ENCODE results near the gene OTOGL.
"Not testable (repeated sequence)": the region's sequence is repeated elsewhere in the genome, so short reads cannot be mapped to it uniquely, and the experiment has no call there.

Gene OTOGL

GRCh38 chr12:80226576-80226975 lies 127.2 kb downstream of the OTOGL start:
- Histone ChIP-seq H3K9me3 (replicated peaks; ENCODE audit: insufficient read depth, low read length) (no peaks in the 10 kb centered on the region), H3K4me2 (ENCODE audit: low read depth, low read length) (no peak overlapping the region), H3K9ac (ENCODE audit: low read length) (no peak overlapping the region), H3K27me3 (replicated peaks; ENCODE audit: insufficient read depth, low read length) (no peaks in the 10 kb centered on the region), H3K4me1 (ENCODE audit: low read length) (peaks cover 28% of the 10 kb centered on the region), H3F3A (ENCODE audit: insufficient read depth, low read length) (no peaks in the 10 kb centered on the region), H3K36me3 (replicated peaks; ENCODE audit: insufficient read depth, low read length) (no peaks in the 10 kb centered on the region), H3K79me2 (ENCODE audit: low read length) (no peaks in the 10 kb centered on the region), H4K20me1 (ENCODE audit: insufficient read depth, low read length) (no peaks in the 10 kb centered on the region), H2AFZ (ENCODE audit: low read length) (no peak overlapping the region), H3K4me3 (ENCODE audit: low read length) (no peak overlapping the region), H3K27ac (ENCODE audit: low read length) (no peak overlapping the region), H3K9me2 (replicated peaks; ENCODE audit: insufficient read depth, low read length) (no peaks in the 10 kb centered on the region)
- no peak for DNase-seq
- TF ChIP-seq EZH2phosphoT487 (IDR thresholded peaks at IDR 0.05; ENCODE audit: low read length) (no peak), EZH2 (optimal IDR thresholded peaks at IDR 0.05; ENCODE audit: low read depth, low read length) (no peak), CTCF (IDR thresholded peaks at IDR 0.05; ENCODE audit: low read length) (no peak)

GRCh38 chr12:80227904-80228303 lies 128.6 kb downstream of the OTOGL start:
- DNase-seq; H3K36me3 ChIP-seq (replicated peaks; ENCODE audit: insufficient read depth, low read length); H3K9me3 ChIP-seq (replicated peaks; ENCODE audit: insufficient read depth, low read length); H3F3A ChIP-seq (ENCODE audit: insufficient read depth, low read length); H3K79me2 ChIP-seq (ENCODE audit: low read length); H4K20me1 ChIP-seq (ENCODE audit: insufficient read depth, low read length); H3K27ac ChIP-seq (ENCODE audit: low read length); H3K9me2 ChIP-seq (replicated peaks; ENCODE audit: insufficient read depth, low read length); H3K4me2 ChIP-seq (ENCODE audit: low read depth, low read length); H3K9ac ChIP-seq (ENCODE audit: low read length); H2AFZ ChIP-seq (ENCODE audit: low read length); H3K4me3 ChIP-seq (ENCODE audit: low read length); H3K27me3 ChIP-seq (replicated peaks; ENCODE audit: insufficient read depth, low read length): not testable (repeated sequence)
- peaks cover 14% of the 10 kb centered on the region for H3K4me1 ChIP-seq (ENCODE audit: low read length)

- no peak overlapping the region for H3K27ac ChIP-seq (ENCODE audit: low read length)
- H3K36me3 ChIP-seq (replicated peaks; ENCODE audit: insufficient read depth, low read length), result no peaks in the 10 kb centered on the region
- 0 out of 2 replicates have a peak overlapping the region, but pooled peaks have one; percentile 10 for H3K4me2 ChIP-seq (ENCODE audit: low read depth, low read length)
- no peak overlapping the region for H3K4me3 ChIP-seq (ENCODE audit: low read length)
- H3K9ac ChIP-seq (ENCODE audit: low read length), result no peak overlapping the region
- peak; percentile 11 for DNase-seq
- no peaks in the 10 kb centered on the region for H3F3A ChIP-seq (ENCODE audit: insufficient read depth, low read length)
- no peaks in the 10 kb centered on the region for H3K27me3 ChIP-seq (replicated peaks; ENCODE audit: insufficient read depth, low read length)
- H3K4me1 ChIP-seq (ENCODE audit: low read length), result peaks cover 14% of the 10 kb centered on the region
- TF ChIP-seq EZH2phosphoT487 (IDR thresholded peaks at IDR 0.05; ENCODE audit: low read length), result no peak
- TF ChIP-seq EZH2 (optimal IDR thresholded peaks at IDR 0.05; ENCODE audit: low read depth, low read length), result no peak
- TF ChIP-seq CTCF (IDR thresholded peaks at IDR 0.05; ENCODE audit: low read length), result no peak
- no peaks in the 10 kb centered on the region for H3K9me3 ChIP-seq (replicated peaks; ENCODE audit: insufficient read depth, low read length)
- no peaks in the 10 kb centered on the region for H3K79me2 ChIP-seq (ENCODE audit: low read length)
- no peaks in the 10 kb centered on the region for H3K9me2 ChIP-seq (replicated peaks; ENCODE audit: insufficient read depth, low read length)
- H4K20me1 ChIP-seq (ENCODE audit: insufficient read depth, low read length), result no peaks in the 10 kb centered on the region
- no peak overlapping the region for H2AFZ ChIP-seq (ENCODE audit: low read length)
Measured at GRCh38 chr12:80230068-80230467, 130.7 kb downstream of the OTOGL start.

GRCh38 chr12:80232837-80233236 lies 133.5 kb downstream of the OTOGL start:
- H3K9me3 ChIP-seq (replicated peaks; ENCODE audit: insufficient read depth, low read length), result no peaks in the 10 kb centered on the region
- no peak for TF ChIP-seq EZH2 (optimal IDR thresholded peaks at IDR 0.05; ENCODE audit: low read depth, low read length)
- TF ChIP-seq EZH2phosphoT487 (IDR thresholded peaks at IDR 0.05; ENCODE audit: low read length), result no peak
- TF ChIP-seq CTCF (IDR thresholded peaks at IDR 0.05; ENCODE audit: low read length), result no peak

More at GRCh38 chr12:80232837-80233236, 133.5 kb downstream of the OTOGL start:
- Histone ChIP-seq H3K4me1 (ENCODE audit: low read length) (peaks cover 14% of the 10 kb centered on the region), H3K27ac (ENCODE audit: low read length) (no peak overlapping the region), H3K36me3 (replicated peaks; ENCODE audit: insufficient read depth, low read length) (no peaks in the 10 kb centered on the region), H3K79me2 (ENCODE audit: low read length) (no peaks in the 10 kb centered on the region), H3K9me2 (replicated peaks; ENCODE audit: insufficient read depth, low read length) (no peaks in the 10 kb centered on the region), H3K9ac (ENCODE audit: low read length) (no peak overlapping the region), H3K4me2 (ENCODE audit: low read depth, low read length) (no peak overlapping the region), H3K4me3 (ENCODE audit: low read length) (no peak overlapping the region), H2AFZ (ENCODE audit: low read length) (no peak overlapping the region), H3K27me3 (replicated peaks; ENCODE audit: insufficient read depth, low read length) (no peaks in the 10 kb centered on the region), H3F3A (ENCODE audit: insufficient read depth, low read length) (no peaks in the 10 kb centered on the region), H4K20me1 (ENCODE audit: insufficient read depth, low read length) (no peaks in the 10 kb centered on the region)
- no peak for DNase-seq

All from MM.1S (cell line).